H1 (cell line): Measurements from ENCODE around the gene EXT2. TPM values are rescaled to one million over a fixed set of nuclear protein-coding genes. Genes with fewer than 3 reads are reported as not detected.
A peak's percentile ranks its signal among the peaks of the same experiment; 100 is the strongest.

Experiments used
- CEBPB ChIP-seq: IDR thresholded peaks from 2 replicates; pipeline ENCODE4 v1.6.1; 2012; ENCODE audit warnings: low read depth, low read length
- KDM1A ChIP-seq: fragments of 200-600, 300-600 bp; sonication (generic); IDR thresholded peaks from 2 replicates; pipeline ENCODE4 v1.7.1; 2016; ENCODE audit warnings: mild to moderate bottlenecking, low read length, borderline replicate concordance
- POLR2A ChIP-seq, 2 experiments: IDR thresholded peaks; 1 replicate in 1 of 2; 2 replicates in 1 of 2; pipeline ENCODE4 v1.6.1; 2011; ENCODE audit warnings: low read depth in 2 of 2, low read length in 2 of 2, mild to moderate bottlenecking in 2 of 2; ENCODE audit errors: control extremely low read depth in 1 of 2
- SAP30 ChIP-seq: fragments of 300-600 bp; sonication (generic); IDR thresholded peaks from 2 replicates; pipeline ENCODE4 v1.7.1; 2012; ENCODE audit warnings: low read length, moderate library complexity, mild to moderate bottlenecking, inconsistent platforms; ENCODE audit not compliant: insufficient read depth, insufficient replicate concordance
- SP2 ChIP-seq: IDR thresholded peaks from 2 replicates; pipeline ENCODE4 v1.6.1; 2012; ENCODE audit warnings: mild to moderate bottlenecking, low read length, inconsistent platforms
- SRF ChIP-seq: IDR thresholded peaks from 2 replicates; pipeline ENCODE4 v1.6.1; 2011; ENCODE audit warnings: mild to moderate bottlenecking, low read depth, low read length, moderate library complexity
- polyA plus RNA-seq, 7 experiments: library from polyadenylated mRNA; depleted of rRNA in 3 of 7; stranded (reverse) in 5 of 7; unstranded in 2 of 7; fragments of >200 nt in 5 of 7; fragments of 200-250 nt in 2 of 7; gene quantifications; 1 replicate in 5 of 7; 2 replicates in 1 of 7; 4 replicates in 1 of 7; pipeline versions ENCODE4 v1.2.1 to v1.2.3, GENCODE V29; 2011 to 2013; ENCODE audit warnings: missing spikeins in 2 of 7, mixed read lengths in 2 of 7
- total RNA-seq: library from RNA; stranded (reverse); fragmentation: NEBNext Ultra II Directional; extraction: Animal tissue kit (Norgen Biotek cat#: 25700); gene quantifications from 2 replicates; pipeline ENCODE4 v1.2.1, GENCODE V29; 2021
- TF ChIP-seq, protein P1 (sequence below): fragments of 300-600 bp; sonication (generic); IDR thresholded peaks from 2 replicates; pipeline ENCODE4 v1.7.1; 2012; ENCODE audit warnings: low read length, moderate library complexity, mild to moderate bottlenecking, inconsistent platforms; ENCODE audit not compliant: insufficient replicate concordance
- TF ChIP-seq, protein P2 (sequence below): IDR thresholded peaks from 2 replicates; pipeline ENCODE4 v1.6.1; 2011; ENCODE audit warnings: low read depth, mild to moderate bottlenecking, low read length; ENCODE audit not compliant: insufficient read depth

Gene EXT2
- total and polyA plus RNA-seq, 2 of the 8 experiments (the other 6 are each of a cell fraction or from before 2014, with no cell fraction given), result 29.8 to 42.8 TPM

DNA sequence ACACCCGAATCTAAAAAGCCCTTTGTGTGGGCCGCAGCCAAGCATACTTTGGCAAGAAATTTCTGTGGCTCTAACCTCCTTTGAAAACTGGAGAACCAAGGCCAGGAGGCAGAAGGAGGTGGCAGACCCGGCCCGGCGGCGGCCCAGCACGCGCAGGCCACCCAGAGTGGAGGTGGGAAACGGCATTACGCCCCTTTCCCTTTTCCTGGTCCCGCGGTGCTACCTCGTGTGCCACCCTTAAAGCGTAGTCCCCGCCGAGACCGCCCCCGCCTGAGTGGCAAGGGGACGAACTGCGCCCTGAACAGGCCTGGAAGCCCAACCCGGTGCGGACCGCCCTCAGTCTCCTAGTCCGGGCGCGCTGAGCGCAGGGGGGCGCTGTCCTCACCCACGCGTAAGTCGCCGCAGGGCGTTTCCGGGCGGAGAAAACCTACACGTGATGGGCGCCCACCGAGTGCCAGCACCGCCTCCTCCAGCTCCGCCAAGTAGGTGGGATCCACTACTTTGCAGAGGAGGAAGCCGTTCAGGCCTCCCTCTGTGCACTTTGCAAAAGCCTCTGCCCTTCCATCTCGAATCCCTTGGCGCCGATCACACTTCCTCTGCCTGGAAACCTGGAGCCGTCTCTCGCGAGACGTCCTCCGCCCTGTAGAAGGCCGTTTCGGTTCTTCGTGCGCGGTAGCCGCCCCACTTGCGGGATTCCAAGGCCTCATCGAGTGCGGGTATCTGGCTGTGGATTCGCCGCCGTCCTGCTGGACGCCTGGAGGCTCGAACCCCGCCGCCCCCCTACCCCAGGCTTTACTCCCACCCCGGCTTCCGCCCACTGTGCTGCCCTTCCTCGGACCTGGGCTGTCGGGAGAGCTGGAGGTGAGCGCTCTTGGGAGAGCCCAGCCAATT is 29.4 kb upstream of the EXT2 start, which contains the start of gene ACCS (continued):
- TF ChIP-seq, protein P1, sequence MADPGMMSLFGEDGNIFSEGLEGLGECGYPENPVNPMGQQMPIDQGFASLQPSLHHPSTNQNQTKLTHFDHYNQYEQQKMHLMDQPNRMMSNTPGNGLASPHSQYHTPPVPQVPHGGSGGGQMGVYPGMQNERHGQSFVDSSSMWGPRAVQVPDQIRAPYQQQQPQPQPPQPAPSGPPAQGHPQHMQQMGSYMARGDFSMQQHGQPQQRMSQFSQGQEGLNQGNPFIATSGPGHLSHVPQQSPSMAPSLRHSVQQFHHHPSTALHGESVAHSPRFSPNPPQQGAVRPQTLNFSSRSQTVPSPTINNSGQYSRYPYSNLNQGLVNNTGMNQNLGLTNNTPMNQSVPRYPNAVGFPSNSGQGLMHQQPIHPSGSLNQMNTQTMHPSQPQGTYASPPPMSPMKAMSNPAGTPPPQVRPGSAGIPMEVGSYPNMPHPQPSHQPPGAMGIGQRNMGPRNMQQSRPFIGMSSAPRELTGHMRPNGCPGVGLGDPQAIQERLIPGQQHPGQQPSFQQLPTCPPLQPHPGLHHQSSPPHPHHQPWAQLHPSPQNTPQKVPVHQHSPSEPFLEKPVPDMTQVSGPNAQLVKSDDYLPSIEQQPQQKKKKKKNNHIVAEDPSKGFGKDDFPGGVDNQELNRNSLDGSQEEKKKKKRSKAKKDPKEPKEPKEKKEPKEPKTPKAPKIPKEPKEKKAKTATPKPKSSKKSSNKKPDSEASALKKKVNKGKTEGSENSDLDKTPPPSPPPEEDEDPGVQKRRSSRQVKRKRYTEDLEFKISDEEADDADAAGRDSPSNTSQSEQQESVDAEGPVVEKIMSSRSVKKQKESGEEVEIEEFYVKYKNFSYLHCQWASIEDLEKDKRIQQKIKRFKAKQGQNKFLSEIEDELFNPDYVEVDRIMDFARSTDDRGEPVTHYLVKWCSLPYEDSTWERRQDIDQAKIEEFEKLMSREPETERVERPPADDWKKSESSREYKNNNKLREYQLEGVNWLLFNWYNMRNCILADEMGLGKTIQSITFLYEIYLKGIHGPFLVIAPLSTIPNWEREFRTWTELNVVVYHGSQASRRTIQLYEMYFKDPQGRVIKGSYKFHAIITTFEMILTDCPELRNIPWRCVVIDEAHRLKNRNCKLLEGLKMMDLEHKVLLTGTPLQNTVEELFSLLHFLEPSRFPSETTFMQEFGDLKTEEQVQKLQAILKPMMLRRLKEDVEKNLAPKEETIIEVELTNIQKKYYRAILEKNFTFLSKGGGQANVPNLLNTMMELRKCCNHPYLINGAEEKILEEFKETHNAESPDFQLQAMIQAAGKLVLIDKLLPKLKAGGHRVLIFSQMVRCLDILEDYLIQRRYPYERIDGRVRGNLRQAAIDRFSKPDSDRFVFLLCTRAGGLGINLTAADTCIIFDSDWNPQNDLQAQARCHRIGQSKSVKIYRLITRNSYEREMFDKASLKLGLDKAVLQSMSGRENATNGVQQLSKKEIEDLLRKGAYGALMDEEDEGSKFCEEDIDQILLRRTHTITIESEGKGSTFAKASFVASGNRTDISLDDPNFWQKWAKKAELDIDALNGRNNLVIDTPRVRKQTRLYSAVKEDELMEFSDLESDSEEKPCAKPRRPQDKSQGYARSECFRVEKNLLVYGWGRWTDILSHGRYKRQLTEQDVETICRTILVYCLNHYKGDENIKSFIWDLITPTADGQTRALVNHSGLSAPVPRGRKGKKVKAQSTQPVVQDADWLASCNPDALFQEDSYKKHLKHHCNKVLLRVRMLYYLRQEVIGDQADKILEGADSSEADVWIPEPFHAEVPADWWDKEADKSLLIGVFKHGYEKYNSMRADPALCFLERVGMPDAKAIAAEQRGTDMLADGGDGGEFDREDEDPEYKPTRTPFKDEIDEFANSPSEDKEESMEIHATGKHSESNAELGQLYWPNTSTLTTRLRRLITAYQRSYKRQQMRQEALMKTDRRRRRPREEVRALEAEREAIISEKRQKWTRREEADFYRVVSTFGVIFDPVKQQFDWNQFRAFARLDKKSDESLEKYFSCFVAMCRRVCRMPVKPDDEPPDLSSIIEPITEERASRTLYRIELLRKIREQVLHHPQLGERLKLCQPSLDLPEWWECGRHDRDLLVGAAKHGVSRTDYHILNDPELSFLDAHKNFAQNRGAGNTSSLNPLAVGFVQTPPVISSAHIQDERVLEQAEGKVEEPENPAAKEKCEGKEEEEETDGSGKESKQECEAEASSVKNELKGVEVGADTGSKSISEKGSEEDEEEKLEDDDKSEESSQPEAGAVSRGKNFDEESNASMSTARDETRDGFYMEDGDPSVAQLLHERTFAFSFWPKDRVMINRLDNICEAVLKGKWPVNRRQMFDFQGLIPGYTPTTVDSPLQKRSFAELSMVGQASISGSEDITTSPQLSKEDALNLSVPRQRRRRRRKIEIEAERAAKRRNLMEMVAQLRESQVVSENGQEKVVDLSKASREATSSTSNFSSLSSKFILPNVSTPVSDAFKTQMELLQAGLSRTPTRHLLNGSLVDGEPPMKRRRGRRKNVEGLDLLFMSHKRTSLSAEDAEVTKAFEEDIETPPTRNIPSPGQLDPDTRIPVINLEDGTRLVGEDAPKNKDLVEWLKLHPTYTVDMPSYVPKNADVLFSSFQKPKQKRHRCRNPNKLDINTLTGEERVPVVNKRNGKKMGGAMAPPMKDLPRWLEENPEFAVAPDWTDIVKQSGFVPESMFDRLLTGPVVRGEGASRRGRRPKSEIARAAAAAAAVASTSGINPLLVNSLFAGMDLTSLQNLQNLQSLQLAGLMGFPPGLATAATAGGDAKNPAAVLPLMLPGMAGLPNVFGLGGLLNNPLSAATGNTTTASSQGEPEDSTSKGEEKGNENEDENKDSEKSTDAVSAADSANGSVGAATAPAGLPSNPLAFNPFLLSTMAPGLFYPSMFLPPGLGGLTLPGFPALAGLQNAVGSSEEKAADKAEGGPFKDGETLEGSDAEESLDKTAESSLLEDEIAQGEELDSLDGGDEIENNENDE, result no peak
- TF ChIP-seq POLR2A (IDR thresholded peaks at IDR 0.05; ENCODE audit: control extremely low read depth in 1 of 2, low read depth in 2 of 2, low read length in 2 of 2) (peak in 1 of 2 experiments; percentile 80; a peak in 2 of 3 replicates), KDM1A (peak; percentile 21; the same call in 1 of the 2 replicates), CEBPB (no peak), SP2 (no peak), SRF (no peak), SAP30 (no peak)
- TF ChIP-seq, protein P2, sequence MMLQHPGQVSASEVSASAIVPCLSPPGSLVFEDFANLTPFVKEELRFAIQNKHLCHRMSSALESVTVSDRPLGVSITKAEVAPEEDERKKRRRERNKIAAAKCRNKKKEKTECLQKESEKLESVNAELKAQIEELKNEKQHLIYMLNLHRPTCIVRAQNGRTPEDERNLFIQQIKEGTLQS, result peak; percentile 68; the same call in 1 of the 2 replicates
